ENCODE results near the gene SELL. TPM values are rescaled to one million over a fixed set of nuclear protein-coding genes. Genes with fewer than 3 reads are reported as not detected.

Gene SELL
- total RNA-seq, 1 donor from 2014 or later: not detected

GRCh38 chr1:169731446-169731845 lies 20.0 kb upstream of the SELL start:
- TF ChIP-seq EZH2phosphoT487 (IDR thresholded peaks at IDR 0.05) (no peak), CTCF (IDR thresholded peaks at IDR 0.05) (no peak), EZH2 (IDR thresholded peaks at IDR 0.05) (no peak)
- no peaks in the 10 kb centered on the region for H3K9me3 ChIP-seq (ENCODE audit: low read depth)
- H2AFZ ChIP-seq (replicated peaks): no peak overlapping the region
- H3K9me3 Mint-ChIP-seq: no peaks in the 10 kb centered on the region
- no peaks in the 10 kb centered on the region for H3K27me3 ChIP-seq
- no peak for DNase-seq (ENCODE audit: low spot score)
- H3K79me2 ChIP-seq (ENCODE audit: low read depth): no peaks in the 10 kb centered on the region
- no peaks in the 10 kb centered on the region for H3F3A ChIP-seq (ENCODE audit: low read depth)
- H3K4me1 Mint-ChIP-seq: no peaks in the 10 kb centered on the region
- no peaks in the 10 kb centered on the region for H3K4me1 ChIP-seq
- no peak overlapping the region for H3K27ac ChIP-seq
- H3K27me3 Mint-ChIP-seq (ENCODE audit: insufficient read depth, low read depth): peaks cover 2% of the 10 kb centered on the region
- no peak overlapping the region for H3K4me3 ChIP-seq
- H4K20me1 ChIP-seq (ENCODE audit: low read depth): no peaks in the 10 kb centered on the region
- H3K4me3 Mint-ChIP-seq: no peak overlapping the region
- no peaks in the 10 kb centered on the region for H3K36me3 ChIP-seq
- H3K27ac Mint-ChIP-seq: no peak overlapping the region
- no peaks in the 10 kb centered on the region for H3K36me3 Mint-ChIP-seq
- H3K9ac ChIP-seq: no peak overlapping the region
- H3K4me2 ChIP-seq: no peak overlapping the region

GRCh38 chr1:169729991-169730390 lies 18.6 kb upstream of the SELL start:
- Mint-ChIP-seq H3K4me3 (no peak overlapping the region), H3K27me3 (ENCODE audit: insufficient read depth, low read depth) (peaks cover 2% of the 10 kb centered on the region), H3K9me3 (no peaks in the 10 kb centered on the region), H3K4me1 (no peaks in the 10 kb centered on the region), H3K27ac (no peak overlapping the region), H3K36me3 (no peaks in the 10 kb centered on the region)
- DNase-seq (ENCODE audit: low spot score): no peak
- no peaks in the 10 kb centered on the region for H3K27me3 ChIP-seq
- H3K9me3 ChIP-seq (ENCODE audit: low read depth): no peaks in the 10 kb centered on the region
- H3K27ac ChIP-seq: no peak overlapping the region
- no peak overlapping the region for H3K9ac ChIP-seq
- no peaks in the 10 kb centered on the region for H3K36me3 ChIP-seq
- no peak overlapping the region for H3K4me3 ChIP-seq
- no peaks in the 10 kb centered on the region for H3K79me2 ChIP-seq (ENCODE audit: low read depth)
- no peaks in the 10 kb centered on the region for H3F3A ChIP-seq (ENCODE audit: low read depth)
- no peak for TF ChIP-seq EZH2 (IDR thresholded peaks at IDR 0.05)
- TF ChIP-seq EZH2phosphoT487 (IDR thresholded peaks at IDR 0.05): no peak
- no peak for TF ChIP-seq CTCF (IDR thresholded peaks at IDR 0.05)
- H4K20me1 ChIP-seq (ENCODE audit: low read depth): no peaks in the 10 kb centered on the region
- H3K4me2 ChIP-seq: no peak overlapping the region
- no peaks in the 10 kb centered on the region for H3K4me1 ChIP-seq
- no peak overlapping the region for H2AFZ ChIP-seq (replicated peaks)

- no peak overlapping the region for H3K4me2 ChIP-seq
- DNase-seq (ENCODE audit: low spot score): no peak
These were observed 15.9 kb upstream of the SELL start for GRCh38 chr1:169727307-169727706.

More at GRCh38 chr1:169727307-169727706, 15.9 kb upstream of the SELL start:
- Histone ChIP-seq H3F3A (ENCODE audit: low read depth) (no peaks in the 10 kb centered on the region), H3K79me2 (ENCODE audit: low read depth) (no peaks in the 10 kb centered on the region), H3K27ac (no peak overlapping the region), H3K9me3 (ENCODE audit: low read depth) (no peaks in the 10 kb centered on the region), H3K9ac (no peak overlapping the region), H3K36me3 (no peaks in the 10 kb centered on the region), H4K20me1 (ENCODE audit: low read depth) (no peaks in the 10 kb centered on the region), H2AFZ (replicated peaks) (no peak overlapping the region), H3K4me1 (no peaks in the 10 kb centered on the region), H3K4me3 (no peak overlapping the region), H3K27me3 (no peaks in the 10 kb centered on the region)
- no peaks in the 10 kb centered on the region for H3K9me3 Mint-ChIP-seq
- H3K36me3 Mint-ChIP-seq: no peaks in the 10 kb centered on the region
- no peak for TF ChIP-seq CTCF (IDR thresholded peaks at IDR 0.05)
- no peak for TF ChIP-seq EZH2phosphoT487 (IDR thresholded peaks at IDR 0.05)
- no peak for TF ChIP-seq EZH2 (IDR thresholded peaks at IDR 0.05)
- no peaks in the 10 kb centered on the region for H3K4me1 Mint-ChIP-seq
- H3K4me3 Mint-ChIP-seq: no peak overlapping the region
- no peak overlapping the region for H3K27ac Mint-ChIP-seq
- H3K27me3 Mint-ChIP-seq (ENCODE audit: insufficient read depth, low read depth): peaks cover under 1% of the 10 kb centered on the region
